K562 (cell line): Measurements from ENCODE around the gene NTM. TPM values are rescaled to one million over a fixed set of nuclear protein-coding genes. Genes with fewer than 3 reads are reported as not detected.

Experiments used
- ATAC-seq: fragments of 200-7000 bp; cut with Tn5 transposase; 3 replicates; pipeline ENCODE4 v1.9.1; 2020; ENCODE audit warnings: moderate library complexity
- BruUV-seq: library from RNA; stranded (reverse); fragments of 400-500 nt; replicated peaks from 2 replicates; lab custom pipeline; 2021; lab: Mats Ljungman, UMichigan
- CTCF ChIA-PET: fragments of 300-600 bp; formaldehyde crosslinking; extraction: SDS; loops from one replicate; lab custom pipeline; 2021; ENCODE audit warnings: low intra/inter-chr PET ratio; lab: Yijun Ruan, JAX
- POLR2A ChIA-PET: fragments of 300-600, 350-650 bp; sonication (Branson Sonifier 250); formaldehyde crosslinking; extraction: SDS; loops from one replicate; lab custom pipeline; 2021; ENCODE audit warnings: antibody characterized with exemption, inconsistent platforms; lab: Yijun Ruan, JAX
- DNase-seq, 4 experiments: peaks; one replicate each; pipeline versions ENCODE4 v3.0.0 to v3.0.0-alpha.2; 2011 to 2018; ENCODE audit warnings: low spot score in 3 of 4, mixed read lengths in 3 of 4; ENCODE audit errors: extremely low read depth in 1 of 4
- FAIRE-seq: peaks from 2 replicates; lab custom pipeline; 2011; peaks lifted over from hg19 to GRCh38; lab: Jason Lieb, UNC
- H2AFZ ChIP-seq: 2 replicates; pipeline ENCODE4 v1.6.0; 2011; ENCODE audit warnings: low read depth, low read length, control low read depth, inconsistent platforms
- H3K27ac ChIP-seq: fragments of 200-600 bp; 3 replicates; pipeline ENCODE4 v1.8.0; 2011; ENCODE audit warnings: low read depth, mild to moderate bottlenecking, control low read depth, inconsistent platforms, low read length, moderate library complexity, mixed read lengths; ENCODE audit errors: extremely low read depth
- H3K27me3 ChIP-seq, 2 experiments: fragments of 300-600 bp in 1 of 2; 2 replicates in 1 of 2; 3 replicates in 1 of 2; pipeline versions ENCODE4 v1.6.0 to v1.8.0; 2011; ENCODE audit warnings: inconsistent platforms in 2 of 2, low read length in 2 of 2, mild to moderate bottlenecking in 1 of 2, mixed read lengths in 1 of 2, moderate library complexity in 1 of 2; ENCODE audit not compliant: control insufficient read depth in 2 of 2, insufficient read depth in 2 of 2
- H3K36me3 ChIP-seq: fragments of 300-600 bp; 3 replicates; pipeline ENCODE4 v1.8.0; 2011; ENCODE audit warnings: mild to moderate bottlenecking, low read length, inconsistent platforms; ENCODE audit not compliant: control insufficient read depth, insufficient read depth
- H3K4me1 ChIP-seq, 2 experiments: fragments of 200-600 bp in 1 of 2; replicated peaks in 1 of 2; 2 replicates in 1 of 2; 3 replicates in 1 of 2; pipeline versions ENCODE4 v1.5.1 to v1.8.0; 2011; ENCODE audit warnings: inconsistent platforms in 2 of 2, low read length in 2 of 2, mild to moderate bottlenecking in 1 of 2, mixed read lengths in 1 of 2, moderate library complexity in 1 of 2; ENCODE audit not compliant: control insufficient read depth in 2 of 2, insufficient read depth in 2 of 2
- H3K4me2 ChIP-seq: 2 replicates; pipeline ENCODE4 v1.6.1; 2011; ENCODE audit warnings: low read length, control low read depth, inconsistent platforms, mixed read lengths; ENCODE audit not compliant: insufficient read depth
- H3K4me3 ChIP-seq: fragments of 200-600 bp; sonication (generic), shearing (Covaris generic); 2 replicates; pipeline ENCODE4 v1.5.1; 2016; ENCODE audit warnings: control low read depth, inconsistent platforms
- H3K79me2 ChIP-seq: fragments of 200-600 bp; 3 replicates; pipeline ENCODE4 v1.8.0; 2011; ENCODE audit warnings: low read length, inconsistent platforms; ENCODE audit not compliant: control insufficient read depth, insufficient read depth
- H3K9ac ChIP-seq, 2 experiments: 2 replicates each; pipeline versions ENCODE4 v1.6.0 to v1.6.1; 2011; ENCODE audit warnings: low read depth in 2 of 2, low read length in 2 of 2, control low read depth in 1 of 2, inconsistent platforms in 1 of 2, mild to moderate bottlenecking in 1 of 2, mixed read lengths in 1 of 2; ENCODE audit not compliant: insufficient read depth in 1 of 2
- H3K9me1 ChIP-seq: one replicate; pipeline ENCODE4 v1.6.0; 2011; ENCODE audit warnings: inconsistent platforms, mild to moderate bottlenecking, low read length, moderate library complexity; ENCODE audit not compliant: control insufficient read depth, insufficient read depth
- H3K9me3 ChIP-seq: replicated peaks from 2 replicates; pipeline ENCODE4 v1.5.1; 2011; ENCODE audit warnings: low read depth, low read length, inconsistent platforms; ENCODE audit not compliant: control insufficient read depth, insufficient read depth
- H4K20me1 ChIP-seq: replicated peaks from 2 replicates; pipeline ENCODE4 v1.6.1; 2011; ENCODE audit warnings: low read length, inconsistent platforms, mixed read lengths; ENCODE audit not compliant: control insufficient read depth, insufficient read depth
- BRF1 ChIP-seq: IDR thresholded peaks from 3 replicates; pipeline ENCODE4 v1.6.1; 2011; ENCODE audit warnings: borderline replicate concordance, mild to moderate bottlenecking; ENCODE audit not compliant: insufficient read length; ENCODE audit errors: extremely low read depth
- CBX3 ChIP-seq, 2 experiments: IDR thresholded peaks; 1 replicate in 1 of 2; 2 replicates in 1 of 2; pipeline ENCODE4 v1.6.1; 2012; ENCODE audit warnings: inconsistent platforms in 2 of 2, low read length in 2 of 2, borderline replicate concordance in 1 of 2, control low read depth in 1 of 2
- CHD4 ChIP-seq: fragments of 200-600 bp; sonication (generic); IDR thresholded peaks from 3 replicates; pipeline ENCODE4 v1.6.1; 2012; ENCODE audit warnings: low read depth, mild to moderate bottlenecking, mixed read lengths, low read length, inconsistent platforms; ENCODE audit not compliant: insufficient read depth, insufficient replicate concordance, poor library complexity, severe bottlenecking
- E2F6 ChIP-seq, 2 experiments: IDR thresholded peaks; 2 replicates each; pipeline ENCODE4 v1.6.1; 2011; ENCODE audit warnings: borderline replicate concordance in 1 of 2, control low read depth in 1 of 2, low read depth in 1 of 2, low read length in 1 of 2, mild to moderate bottlenecking in 1 of 2, mixed read lengths in 1 of 2, moderate library complexity in 1 of 2; ENCODE audit not compliant: insufficient read depth in 1 of 2, insufficient read length in 1 of 2, poor library complexity in 1 of 2, severe bottlenecking in 1 of 2; ENCODE audit errors: extremely low read depth in 1 of 2
- GABPA ChIP-seq: fragments of 200-800 bp; sonication (Bioruptor generic); conservative IDR thresholded peaks from 2 replicates; pipeline ENCODE4 v1.6.1; 2016; ENCODE audit warnings: low read depth, missing genetic modification characterization, missing compliant biosample characterization
- HES1 ChIP-seq: fragments of 450-650 bp; IDR thresholded peaks from 2 replicates; pipeline ENCODE4 v1.6.1; 2016; ENCODE audit warnings: low read depth, mild to moderate bottlenecking, moderate library complexity
- IFI16 ChIP-seq: fragments of 250-450 bp; sonication (Bioruptor Pico); IDR thresholded peaks from 2 replicates; pipeline ENCODE4 v2.1.2; 2022; ENCODE audit warnings: mild to moderate bottlenecking, inconsistent platforms
- MXD1 ChIP-seq: fragments of 250-450 bp; sonication (Bioruptor Pico); IDR thresholded peaks from 2 replicates; pipeline ENCODE4 v1.8.0; 2021; ENCODE audit warnings: borderline replicate concordance, mild to moderate bottlenecking, moderate library complexity; ENCODE audit not compliant: poor library complexity, severe bottlenecking
- NFIC ChIP-seq: fragments of 450-650 bp; IDR thresholded peaks from 2 replicates; pipeline ENCODE4 v1.6.1; 2017; ENCODE audit warnings: mild to moderate bottlenecking, inconsistent platforms
- RAD51 ChIP-seq: fragments of 450-650 bp; IDR thresholded peaks from 2 replicates; pipeline ENCODE4 v1.7.1; 2016; ENCODE audit warnings: low read depth, mild to moderate bottlenecking, borderline replicate concordance
- RNF219 ChIP-seq: fragments of 250-450 bp; sonication (Bioruptor Pico); IDR thresholded peaks from 2 replicates; pipeline ENCODE4 v1.5.0; 2022; ENCODE audit warnings: mild to moderate bottlenecking
- SPI1 ChIP-seq: IDR thresholded peaks from 2 replicates; pipeline ENCODE4 v1.6.1; 2011; ENCODE audit warnings: low read depth, low read length, control low read depth, borderline replicate concordance
- SREBF1 ChIP-seq: fragments of 150-350 bp; IDR thresholded peaks from 2 replicates; pipeline ENCODE4 v1.6.1; 2014; ENCODE audit warnings: antibody characterized with exemption, low read depth, low read length, borderline replicate concordance
- SRSF7 ChIP-seq: fragments of 200-400 bp; formaldehyde crosslinking; optimal IDR thresholded peaks from 2 replicates; pipeline ENCODE3; 2017; ENCODE audit warnings: mild to moderate bottlenecking, low read depth, low read length
- ZKSCAN1 ChIP-seq: fragments of 150-350 bp; IDR thresholded peaks from 2 replicates; pipeline ENCODE4 v1.6.1; 2016; ENCODE audit warnings: low read depth, low read length
- ZNF57 ChIP-seq: fragments of 450-650 bp; formaldehyde crosslinking; IDR thresholded peaks from 2 replicates; pipeline ENCODE4 v1.4.0; 2020; ENCODE audit warnings: mild to moderate bottlenecking, moderate library complexity
- ZNF583 ChIP-seq: fragments of 250-450 bp; sonication (Bioruptor Pico); IDR thresholded peaks from 2 replicates; pipeline ENCODE4 v1.4.0; 2020
- WGBS: fragments of 100-300 bp; shearing (Covaris generic); methylation state at CpG from one replicate; pipeline ENCODE4 v1.1.6; 2016; ENCODE audit warnings: low coverage, mixed read lengths; ENCODE audit not compliant: insufficient coverage; ENCODE audit errors: missing lambda C conversion rate; 5-methylcytosine and 5-hydroxymethylcytosine counted together
- in situ Hi-C: fragments of 300-500 bp; cut with MboI; formaldehyde crosslinking; loops from 4 replicates; pipeline ENCODE4 v1.15.0; 2018; ENCODE audit warnings: inconsistent platforms, mixed read lengths
- intact Hi-C: fragments of 100-400 bp; cut with micrococcal nuclease; formaldehyde crosslinking; loops from 2 replicates; pipeline ENCODE4 v1.14.2; 2022
- polyA plus RNA-seq, 8 experiments: library from polyadenylated mRNA; depleted of rRNA in 4 of 8; stranded (reverse) in 5 of 8; unstranded in 3 of 8; fragments of >200 nt; fragmentation: Nextera tagmentation in 2 of 8; fragmentation: Illumina TruSeq in 1 of 8; extraction: Ambion mirVana in 2 of 8; extraction: Trizol in 1 of 8; gene quantifications; 2 replicates each; pipeline versions ENCODE4 v1.2.1 to v1.2.3, GENCODE V29; 2011 to 2014; ENCODE audit warnings: inconsistent platforms in 1 of 8, missing spikeins in 1 of 8
- total RNA-seq, 7 experiments: library from RNA; depleted of rRNA in 6 of 7; stranded (reverse); fragments of >200 nt in 6 of 7; fragmentation: Illumina TruSeq in 2 of 7; extraction: Trizol in 2 of 7; gene quantifications; 2 replicates each; pipeline versions ENCODE4 v1.2.1 to v1.2.3, GENCODE V29; 2011 to 2021; ENCODE audit warnings: low replicate concordance in 1 of 7

NTM gene
- total and polyA plus RNA-seq, 9 of the 15 experiments (the other 6 are each of a cell fraction or from before 2014, with no cell fraction given): not detected

- DNase-seq (no peak), FAIRE-seq (no peak), ATAC-seq (no peak)
- in situ Hi-C loops: no loop called here
- Histone ChIP-seq H3K9me3 (no peaks in the 10 kb centered on the region; the same call in 1 of the 2 replicates), H3K27ac (no peak overlapping the region), H3K4me3 (no peak overlapping the region), H3K4me1 (no peaks in the 10 kb centered on the region), H3K79me2 (no peaks in the 10 kb centered on the region), H3K4me2 (no peak overlapping the region), H3K9ac (no peak overlapping the region), H3K36me3 (no peaks in the 10 kb centered on the region), H3K27me3 (no peaks in the 10 kb centered on the region), H4K20me1 (no peaks in the 10 kb centered on the region), H3K9me1 (no peaks in the 10 kb centered on the region), H2AFZ (no peak overlapping the region)
- POLR2A ChIA-PET: no interaction called here
- intact Hi-C loops: no loop called here
- no TSS peak for BruUV-seq
- CTCF ChIA-PET: no interaction called here
- WGBS: 3% methylated on average over 24 of the region's 26 CpGs
- TF ChIP-seq CBX3 (IDR thresholded peaks at IDR 0.05; ENCODE audit: borderline replicate concordance in 1 of 2, low read length in 2 of 2) (no peak), E2F6 (IDR thresholded peaks at IDR 0.05; ENCODE audit: borderline replicate concordance in 1 of 2, extremely low read depth in 1 of 2, insufficient read depth in 1 of 2, insufficient read length in 1 of 2, low read depth in 1 of 2, low read length in 1 of 2, poor library complexity in 1 of 2, severe bottlenecking in 1 of 2) (no peak), ZKSCAN1 (no peak), GABPA (no peak), CHD4 (no peak), IFI16 (CRISPR knock-in tag) (no peak), RAD51 (no peak), RNF219 (CRISPR knock-in tag) (no peak), ZNF57 (no peak), HES1 (no peak), SRSF7 (no peak), SPI1 (no peak), ZNF583 (CRISPR knock-in tag) (no peak), MXD1 (no peak), SREBF1 (no peak), BRF1 (no peak), NFIC (no peak)
Observed at GRCh38 chr11:132161403-132162078, 791.1 kb downstream of the NTM start.
